RWPE1 (cell line): ENCODE results near the gene METTL27.

Experiments
- CTCF ChIA-PET: fragments of 350-600 bp; sonication (Branson Sonifier 250); formaldehyde crosslinking; extraction: SDS; loops from one replicate; lab custom pipeline; 2021; lab: Yijun Ruan, JAX
- POLR2A ChIA-PET: fragments of 400-600 bp; formaldehyde crosslinking; extraction: SDS; loops from one replicate; lab custom pipeline; 2020; ENCODE audit warnings: antibody characterized with exemption; ENCODE audit not compliant: low non-redundant PET; lab: Yijun Ruan, JAX
- DNase-seq: peaks from one replicate; pipeline ENCODE4 v3.0.0; 2012; ENCODE audit warnings: low spot score
- H3K27ac ChIP-seq: fragments of 450-650 bp; 2 replicates; pipeline ENCODE4 v1.5.1; 2017
- CTCF ChIP-seq: fragments of 450-650 bp; conservative IDR thresholded peaks from 2 replicates; pipeline ENCODE4 v1.5.1; 2017; ENCODE audit warnings: low read depth, mild to moderate bottlenecking

The METTL27 gene

DNA sequence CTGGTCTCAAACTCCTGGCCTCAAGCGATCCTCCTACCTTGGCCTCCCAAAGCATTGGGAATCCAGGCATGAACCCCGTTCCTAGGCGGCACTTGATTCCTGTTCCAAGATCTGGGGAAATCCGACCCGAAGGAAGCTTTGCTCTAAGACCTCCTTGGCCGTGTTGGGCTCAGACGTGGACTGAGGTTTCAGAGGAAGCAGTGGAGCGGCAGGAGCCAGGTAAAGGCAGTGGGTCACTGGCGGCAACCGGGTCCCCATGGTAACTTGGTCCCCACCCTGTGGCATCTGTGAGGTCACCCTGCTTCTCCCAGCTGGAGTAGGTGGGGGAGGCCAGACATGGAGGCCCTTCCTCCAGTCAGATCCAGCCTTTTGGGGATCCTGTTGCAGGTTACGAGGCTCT is 18.5 kb upstream of the METTL27 start, which contains the start of gene TMEM270:
Gene TMEM270, plus strand, starts transcription at position 301 of the 400 bp plus-strand sequence. Its CDS starts 36 bp downstream, at position 337.
- CTCF ChIA-PET: interaction anchor here (0.6 kb wide), 1 partner anchor 207 kb away, joined by 3 read pairs; no protein-coding TSS in a partner anchor
- no peak for DNase-seq
- TF ChIP-seq CTCF: no peak
- H3K27ac ChIP-seq: no peak within 1 kb of the TSS
- POLR2A ChIA-PET: no interaction called here

GRCh38 chr7:73858807-73859206 is 16.5 kb upstream of the METTL27 start:
- H3K27ac ChIP-seq: no peak overlapping the region
- DNase-seq: no peak
- ChIA-PET CTCF (no interaction called here), POLR2A (no interaction called here)
- TF ChIP-seq CTCF: no peak

DNA sequence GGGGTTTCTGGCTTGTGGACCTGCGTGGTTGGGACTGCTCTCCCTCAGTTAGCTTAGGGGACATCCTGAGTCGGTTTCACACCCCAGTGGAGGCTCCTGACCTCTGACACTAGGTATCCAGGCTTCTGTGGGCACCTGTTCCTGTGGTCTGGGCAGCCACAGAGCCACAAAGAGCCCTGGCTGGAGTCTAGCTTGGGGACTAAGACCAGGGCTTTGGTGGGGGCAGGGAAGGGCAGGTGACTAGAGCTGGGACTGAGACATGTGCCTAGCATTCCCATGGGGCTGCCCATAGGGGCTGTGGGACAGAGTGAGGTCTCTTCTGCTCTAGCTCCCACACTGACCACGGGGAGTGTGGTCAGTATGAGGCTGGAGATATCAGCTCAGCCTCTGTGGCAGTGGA is 14.6 kb upstream of the METTL27 start:
- no peak for TF ChIP-seq CTCF
- H3K27ac ChIP-seq: peak overlapping the region; percentile 7; the same call in 1 of the 2 replicates
- CTCF ChIA-PET: interaction anchor here (0.5 to 1.6 kb wide), 9 partner anchors 24 to 390 kb away, joined by 3 to 6 read pairs (median 4); partner anchors contain the start of gene CLDN4
- no peak for DNase-seq
- POLR2A ChIA-PET: interaction anchor here (0.7 kb wide), 1 partner anchor 18 kb away, joined by 4 read pairs; no protein-coding TSS in a partner anchor

DNA sequence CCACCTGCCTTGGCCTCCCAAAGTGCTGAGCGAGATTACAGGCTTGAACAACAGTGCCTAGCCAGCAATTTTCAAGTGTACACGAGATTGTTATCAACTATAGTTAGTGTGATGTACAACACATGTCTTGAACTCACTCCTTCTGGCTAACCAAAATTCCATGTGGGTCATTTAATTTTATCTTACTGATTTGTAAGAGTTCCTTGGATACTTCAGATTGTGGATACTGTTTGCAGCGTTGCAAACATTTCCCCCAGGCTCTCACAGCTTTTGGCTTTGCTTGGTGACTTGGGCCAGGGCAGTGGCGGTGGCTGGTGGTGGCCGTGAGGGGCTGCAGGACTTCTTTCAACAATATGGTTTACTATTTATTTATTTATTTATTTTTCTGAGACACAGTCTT is 10.2 kb upstream of the METTL27 start:
- ChIA-PET CTCF (no interaction called here), POLR2A (no interaction called here)
- peak overlapping the region; percentile 78 for H3K27ac ChIP-seq
- DNase-seq: no peak
- no peak for TF ChIP-seq CTCF

GRCh38 chr7:73851410-73852338 is 9.4 kb upstream of the METTL27 start:
- H3K27ac ChIP-seq: peak overlapping the region; percentile 97
- ChIA-PET CTCF (interaction anchor here (1.0 to 1.1 kb wide), 2 partner anchors 19 to 175 kb away, joined by 3 to 4 read pairs; no protein-coding TSS in a partner anchor), POLR2A (interaction anchor here (1.0 kb wide), 1 partner anchor 20 kb away, joined by 3 read pairs; no protein-coding TSS in a partner anchor)
- peak; percentile 91 for DNase-seq
- TF ChIP-seq CTCF: no peak

GRCh38 chr7:73850781-73851207 is 8.5 kb upstream of the METTL27 start:
- CTCF ChIA-PET: interaction anchor here (0.6 to 1.1 kb wide), 3 partner anchors 18 to 176 kb away, joined by 3 to 4 read pairs (median 3); no protein-coding TSS in a partner anchor
- TF ChIP-seq CTCF: no peak
- peak; percentile 92 for DNase-seq
- POLR2A ChIA-PET: interaction anchor here (0.7 to 1.0 kb wide), 2 partner anchors 19 to 144 kb away, joined by 3 to 4 read pairs; no protein-coding TSS in a partner anchor
- peak overlapping the region; percentile 97 for H3K27ac ChIP-seq
